OCI-LY3 (cell line): ENCODE data around the gene CRTAC1.
A peak's percentile ranks its signal among the peaks of the same experiment; 100 is the strongest.

Experiments
- H2AFZ ChIP-seq: fragments of 200-600, 300-600 bp; shearing (Covaris generic); 2 replicates; pipeline ENCODE4 v1.6.0; 2014; ENCODE audit warnings: antibody characterized with exemption, low read depth, low read length
- H3K27ac ChIP-seq: fragments of 200-600, 300-600 bp; sonication (generic); 2 replicates; pipeline ENCODE4 v1.5.1; 2014; ENCODE audit warnings: mild to moderate bottlenecking, low read length, moderate library complexity, mixed read lengths
- H3K27me3 ChIP-seq: fragments of 200-600, 300-600 bp; sonication (generic); 2 replicates; pipeline ENCODE4 v1.6.1; 2014; ENCODE audit warnings: low read depth, low read length, mixed read lengths
- H3K36me3 ChIP-seq: fragments of 200-600, 300-600 bp; sonication (generic); replicated peaks from 2 replicates; pipeline ENCODE3; 2014; ENCODE audit warnings: low read depth, low read length, mixed read lengths
- H3K4me1 ChIP-seq: fragments of 300-600, 200-600 bp; sonication (generic); 2 replicates; pipeline ENCODE4 v1.6.1; 2014; ENCODE audit warnings: low read length, mixed read lengths
- H3K4me2 ChIP-seq: fragments of 200-600, 300-600 bp; sonication (generic); 2 replicates; pipeline ENCODE4 v1.6.1; 2014; ENCODE audit warnings: low read length, mixed read lengths
- H3K4me3 ChIP-seq: fragments of 300-600, 200-600 bp; sonication (generic); 2 replicates; pipeline ENCODE4 v1.5.1; 2014; ENCODE audit warnings: antibody characterized with exemption, mild to moderate bottlenecking, low read length, moderate library complexity
- H3K79me2 ChIP-seq: fragments of 300-600, 200-600 bp; shearing (Covaris generic); 2 replicates; pipeline ENCODE4 v1.6.1; 2014; ENCODE audit warnings: mild to moderate bottlenecking, low read length, mixed read lengths
- H3K9ac ChIP-seq: fragments of 300-600, 200-600 bp; shearing (Covaris generic); 2 replicates; pipeline ENCODE4 v1.6.0; 2014; ENCODE audit warnings: mild to moderate bottlenecking, low read length, moderate library complexity
- H3K9me3 ChIP-seq: fragments of 200-600, 300-600 bp; shearing (Covaris generic); 2 replicates; pipeline ENCODE4 v1.6.1; 2014; ENCODE audit warnings: low read length, mixed read lengths; ENCODE audit not compliant: insufficient read depth
- H4K20me1 ChIP-seq: fragments of 200-600, 300-600 bp; sonication (generic); 2 replicates; pipeline ENCODE4 v1.6.1; 2016; ENCODE audit warnings: low read length, mixed read lengths; ENCODE audit not compliant: insufficient read depth
- EZH2phosphoT487 ChIP-seq: fragments of 200-600 bp; shearing (Covaris generic); IDR thresholded peaks from 2 replicates; pipeline ENCODE4 v1.6.1; 2018; ENCODE audit warnings: antibody characterized with exemption, mixed run types, low read depth
- TF ChIP-seq, protein P1 (sequence below): fragments of 200-600, 300-600 bp; sonication (generic); IDR thresholded peaks from 2 replicates; pipeline ENCODE4 v1.5.1; 2014; ENCODE audit warnings: antibody characterized with exemption, low read length, low read depth

The CRTAC1 gene

DNA sequence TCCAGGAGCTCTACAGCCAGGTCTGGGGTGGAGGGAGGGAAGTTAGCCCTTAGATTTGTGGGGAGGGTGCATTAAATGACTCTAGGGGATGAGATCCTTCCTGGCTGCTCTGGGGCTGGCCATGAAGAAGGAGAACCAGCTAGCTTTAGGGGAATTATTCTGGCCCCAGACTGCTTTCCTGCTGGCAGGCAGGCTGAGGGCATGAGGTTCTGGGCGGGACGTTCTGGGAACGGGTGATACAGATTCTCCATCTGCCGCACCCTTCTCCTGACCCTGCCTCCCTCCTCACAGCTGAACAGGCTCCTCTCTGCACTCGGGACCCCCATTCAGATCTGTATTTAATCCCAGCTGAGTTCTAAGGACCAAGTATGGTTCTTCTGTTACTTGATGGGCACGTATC is 156.9 kb downstream of the CRTAC1 start:
- Histone ChIP-seq H3K4me1 (peaks cover 7% of the 10 kb centered on the region), H3K9ac (no peak overlapping the region), H3K27ac (no peak overlapping the region), H4K20me1 (no peaks in the 10 kb centered on the region), H3K79me2 (no peaks in the 10 kb centered on the region), H3K36me3 (no peaks in the 10 kb centered on the region), H3K27me3 (no peaks in the 10 kb centered on the region), H3K9me3 (no peaks in the 10 kb centered on the region), H3K4me2 (no peak overlapping the region), H3K4me3 (no peak overlapping the region), H2AFZ (no peak overlapping the region)
- TF ChIP-seq EZH2phosphoT487: no peak
- TF ChIP-seq, protein P1, sequence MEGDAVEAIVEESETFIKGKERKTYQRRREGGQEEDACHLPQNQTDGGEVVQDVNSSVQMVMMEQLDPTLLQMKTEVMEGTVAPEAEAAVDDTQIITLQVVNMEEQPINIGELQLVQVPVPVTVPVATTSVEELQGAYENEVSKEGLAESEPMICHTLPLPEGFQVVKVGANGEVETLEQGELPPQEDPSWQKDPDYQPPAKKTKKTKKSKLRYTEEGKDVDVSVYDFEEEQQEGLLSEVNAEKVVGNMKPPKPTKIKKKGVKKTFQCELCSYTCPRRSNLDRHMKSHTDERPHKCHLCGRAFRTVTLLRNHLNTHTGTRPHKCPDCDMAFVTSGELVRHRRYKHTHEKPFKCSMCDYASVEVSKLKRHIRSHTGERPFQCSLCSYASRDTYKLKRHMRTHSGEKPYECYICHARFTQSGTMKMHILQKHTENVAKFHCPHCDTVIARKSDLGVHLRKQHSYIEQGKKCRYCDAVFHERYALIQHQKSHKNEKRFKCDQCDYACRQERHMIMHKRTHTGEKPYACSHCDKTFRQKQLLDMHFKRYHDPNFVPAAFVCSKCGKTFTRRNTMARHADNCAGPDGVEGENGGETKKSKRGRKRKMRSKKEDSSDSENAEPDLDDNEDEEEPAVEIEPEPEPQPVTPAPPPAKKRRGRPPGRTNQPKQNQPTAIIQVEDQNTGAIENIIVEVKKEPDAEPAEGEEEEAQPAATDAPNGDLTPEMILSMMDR: no peak

DNA sequence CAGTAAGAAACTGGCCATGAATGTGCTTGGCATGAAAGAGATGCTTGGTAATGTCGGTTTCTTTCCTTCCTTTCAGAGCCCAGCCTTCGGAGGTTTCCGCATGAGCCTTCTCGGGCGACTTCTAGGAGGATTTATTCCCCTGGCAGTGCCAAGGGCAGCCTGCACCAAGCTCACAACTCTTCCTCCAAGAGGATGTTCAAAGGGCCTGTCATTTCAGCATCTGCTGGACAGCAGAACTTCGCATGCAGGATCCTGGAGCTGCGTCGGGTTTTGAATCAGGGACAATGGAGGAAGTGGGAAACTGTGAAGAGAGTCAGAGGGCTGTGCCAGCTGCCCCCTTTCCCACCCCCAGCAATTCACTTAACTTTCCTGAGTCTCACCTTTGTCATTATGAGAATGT is 159.4 kb downstream of the CRTAC1 start:
- Histone ChIP-seq H3K27ac (no peak overlapping the region), H3K9ac (no peak overlapping the region), H3K4me3 (no peak overlapping the region), H4K20me1 (no peaks in the 10 kb centered on the region), H3K4me1 (peaks cover 7% of the 10 kb centered on the region), H3K79me2 (no peaks in the 10 kb centered on the region), H3K27me3 (no peaks in the 10 kb centered on the region), H2AFZ (no peak overlapping the region), H3K4me2 (no peak overlapping the region), H3K9me3 (no peaks in the 10 kb centered on the region), H3K36me3 (no peaks in the 10 kb centered on the region)
- TF ChIP-seq, protein P1: no peak
- TF ChIP-seq EZH2phosphoT487: no peak

DNA sequence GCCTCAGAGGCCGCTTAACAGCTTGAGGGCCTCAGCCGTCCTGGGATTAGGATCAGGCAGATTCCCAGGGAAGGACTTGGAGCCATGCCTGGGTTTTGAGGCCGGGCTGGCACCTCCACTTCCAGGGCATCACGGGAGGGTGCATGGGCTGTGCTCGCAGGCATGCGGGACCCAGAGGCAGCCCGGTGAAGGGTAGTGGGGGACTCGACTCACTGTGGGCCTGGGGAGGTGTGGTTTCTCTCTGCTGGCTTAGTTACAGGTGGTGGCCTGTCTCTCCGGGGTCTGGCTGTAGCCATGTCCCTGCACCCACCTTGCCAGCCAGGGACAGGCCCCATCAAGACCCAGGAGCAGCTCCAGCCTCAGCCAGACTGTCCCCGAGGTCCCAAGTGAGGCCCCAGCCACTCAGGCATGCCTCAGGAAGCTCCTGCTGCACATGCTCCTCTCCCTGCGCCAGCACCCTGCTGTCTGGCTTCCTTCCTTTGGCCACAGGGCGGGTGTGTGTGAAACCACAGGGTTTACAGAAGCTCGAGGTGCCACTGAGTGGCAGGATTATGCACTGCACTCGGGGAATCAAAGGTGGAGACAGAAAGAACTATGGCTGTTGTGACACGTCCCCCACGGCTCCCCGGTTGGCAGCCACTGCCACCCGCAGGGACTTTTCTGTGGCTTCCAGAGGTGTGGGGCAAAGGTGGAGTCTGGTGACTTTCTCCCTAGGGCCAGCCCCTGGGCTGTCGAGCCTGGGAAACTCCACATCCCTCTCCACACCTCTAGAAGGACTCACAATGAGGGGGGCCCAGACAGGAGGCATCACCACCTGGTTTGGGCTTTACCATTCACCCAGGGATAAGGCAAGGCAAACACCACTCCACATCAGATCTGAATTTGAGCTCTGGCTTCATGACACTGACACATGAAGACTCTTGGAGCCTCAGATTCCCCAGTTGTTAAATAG is 161.1 kb downstream of the CRTAC1 start:
- peak overlapping the region; percentile 13; the same call in 1 of the 2 replicates for H3K9ac ChIP-seq
- H3K4me3 ChIP-seq: peak overlapping the region; percentile 36
- H3K9me3 ChIP-seq: no peaks in the 10 kb centered on the region
- H3K27ac ChIP-seq: no peak overlapping the region
- H3K4me1 ChIP-seq: peaks cover 7% of the 10 kb centered on the region
- H3K4me2 ChIP-seq: peak overlapping the region; percentile 66
- H3K27me3 ChIP-seq: no peaks in the 10 kb centered on the region
- TF ChIP-seq, protein P1: peak; percentile 62
- TF ChIP-seq EZH2phosphoT487: no peak
- no peaks in the 10 kb centered on the region for H3K79me2 ChIP-seq
- H2AFZ ChIP-seq: 0 out of 2 replicates have a peak overlapping the region, but pooled peaks have one; percentile 76
- no peaks in the 10 kb centered on the region for H4K20me1 ChIP-seq
- H3K36me3 ChIP-seq: no peaks in the 10 kb centered on the region

DNA sequence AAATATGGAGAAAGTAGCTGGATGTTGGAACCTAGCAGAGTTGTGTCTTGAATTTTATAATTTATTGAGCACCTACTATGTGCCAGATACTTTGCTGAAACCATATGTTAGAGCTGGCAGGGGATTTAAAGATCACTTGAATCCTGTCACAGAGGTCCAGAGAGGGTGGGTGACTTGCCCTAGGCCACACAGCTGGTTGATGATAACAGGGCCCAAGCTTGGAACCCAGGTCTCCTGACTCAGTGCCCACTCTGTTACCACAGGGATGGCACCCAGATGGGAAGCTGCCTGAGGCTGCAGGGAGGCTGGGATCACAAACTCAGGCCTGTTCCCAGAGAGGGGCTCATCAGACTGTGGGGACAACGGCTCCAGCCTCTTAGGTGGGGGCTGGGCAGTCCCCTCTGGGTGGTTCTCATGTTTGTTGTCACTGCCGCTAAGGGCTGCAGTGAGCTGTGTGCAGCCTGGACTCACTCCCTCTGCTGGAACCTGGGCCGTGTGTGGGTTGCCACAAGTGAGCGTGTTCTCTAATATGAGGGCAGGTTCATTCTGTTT is 162.2 kb downstream of the CRTAC1 start:
- Histone ChIP-seq H3K4me3 (no peak overlapping the region), H4K20me1 (no peaks in the 10 kb centered on the region), H3K79me2 (no peaks in the 10 kb centered on the region), H3K27me3 (no peaks in the 10 kb centered on the region), H3K9me3 (no peaks in the 10 kb centered on the region), H3K36me3 (no peaks in the 10 kb centered on the region), H3K27ac (no peak overlapping the region), H3K4me1 (peaks cover 7% of the 10 kb centered on the region), H3K9ac (no peak overlapping the region), H2AFZ (no peak overlapping the region), H3K4me2 (no peak overlapping the region)
- TF ChIP-seq, protein P1: no peak
- no peak for TF ChIP-seq EZH2phosphoT487
